ENCODE results near the gene RNF126. TPM values are rescaled to one million over a fixed set of nuclear protein-coding genes. Genes with fewer than 3 reads are reported as not detected.

The RNF126 gene
- total and polyA plus RNA-seq, 8 donors: 21.1 to 240 (median 35.0) TPM

GRCh38 chr19:682678-683320, 19.8 kb upstream of the RNF126 start:
- intact Hi-C loops (cut with DNase I; ENCODE audit: low total_unique reads): no loop called here
- H3K36me3 ChIP-seq: peaks cover 0 to 9% (median 1%) of the 10 kb centered on the region in 4 donors
- no peak for DNase-seq
- H3K27ac ChIP-seq: peak overlapping the region in 1 of 5 donors; percentile 18
- TF ChIP-seq EP300 (IDR thresholded peaks at IDR 0.05): no peak
- no peak overlapping the region for H3K4me3 ChIP-seq
- H3K9me3 ChIP-seq: no peaks in the 10 kb centered on the region
- H3K4me1 ChIP-seq: peaks cover 15 to 29% (median 23%) of the 10 kb centered on the region in 4 donors
- WGBS, 5 donors: 68 to 84% (median 71%) methylated on average over 18 to 25 of the region's 25 CpGs
- peaks cover 0 to under 1% (median 0%) of the 10 kb centered on the region in 3 donors for H3K27me3 ChIP-seq

DNA sequence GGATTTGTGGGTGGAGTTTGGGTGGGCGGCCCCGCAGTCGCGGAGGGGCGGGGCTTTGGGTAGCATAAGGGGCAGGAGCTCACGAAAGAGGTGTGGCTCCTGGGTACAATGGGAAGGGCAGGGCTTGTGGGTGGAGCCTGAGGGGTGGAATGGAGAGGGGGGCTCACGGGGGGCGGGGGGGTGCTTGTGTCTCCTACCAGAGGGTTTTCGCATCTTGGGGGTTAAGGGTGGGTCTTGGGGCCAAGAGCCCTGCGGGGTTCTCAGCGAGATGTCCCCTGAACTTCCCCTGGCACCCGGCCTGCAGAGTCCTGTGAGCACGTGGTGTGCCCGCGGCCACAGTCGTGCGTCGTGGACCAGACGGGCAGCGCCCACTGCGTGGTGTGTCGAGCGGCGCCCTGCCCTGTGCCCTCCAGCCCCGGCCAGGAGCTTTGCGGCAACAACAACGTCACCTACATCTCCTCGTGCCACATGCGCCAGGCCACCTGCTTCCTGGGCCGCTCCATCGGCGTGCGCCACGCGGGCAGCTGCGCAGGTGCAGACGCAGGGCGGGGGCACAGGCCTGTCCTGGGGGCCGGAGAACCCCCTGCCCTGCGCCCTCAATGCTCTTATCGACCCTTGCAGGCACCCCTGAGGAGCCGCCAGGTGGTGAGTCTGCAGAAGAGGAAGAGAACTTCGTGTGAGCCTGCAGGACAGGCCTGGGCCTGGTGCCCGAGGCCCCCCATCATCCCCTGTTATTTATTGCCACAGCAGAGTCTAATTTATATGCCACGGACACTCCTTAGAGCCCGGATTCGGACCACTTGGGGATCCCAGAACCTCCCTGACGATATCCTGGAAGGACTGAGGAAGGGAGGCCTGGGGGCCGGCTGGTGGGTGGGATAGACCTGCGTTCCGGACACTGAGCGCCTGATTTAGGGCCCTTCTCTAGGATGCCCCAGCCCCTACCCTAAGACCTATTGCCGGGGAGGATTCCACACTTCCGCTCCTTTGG, 18.3 kb upstream of the RNF126 start:
- Histone ChIP-seq H3K36me3 (peaks cover 0 to 9% (median 1%) of the 10 kb centered on the region in 4 donors), H3K4me1 (peaks cover 29 to 44% (median 38%) of the 10 kb centered on the region in 4 donors), H3K27me3 (peaks cover 0 to 16% (median 10%) of the 10 kb centered on the region in 3 donors), H3K9me3 (no peaks in the 10 kb centered on the region), H3K27ac (peak overlapping the region; percentile 88 to 98 (median 91)), H3K4me3 (peak overlapping the region; percentile 31 to 81 (median 66))
- intact Hi-C loops (cut with DNase I; ENCODE audit: low total_unique reads): no loop called here
- peak in 1 of 2 donors; percentile 90 for DNase-seq
- TF ChIP-seq EP300 (IDR thresholded peaks at IDR 0.05) (no peak), POLR2AphosphoS5 (IDR thresholded peaks at IDR 0.05) (no peak), CTCF (IDR thresholded peaks at IDR 0.05) (no peak), POLR2A (IDR thresholded peaks at IDR 0.05) (no peak)
- WGBS, 5 donors: 59 to 70% (median 67%) methylated on average over 46 to 54 of the region's 54 CpGs

- H3K4me3 ChIP-seq: peak overlapping the region; percentile 59 to 94 (median 76)
- peak overlapping the region; percentile 88 to 98 (median 91) for H3K27ac ChIP-seq
- peak in 3 of 7 experiments; percentile 27 to 67 (median 40) for TF ChIP-seq CTCF (IDR thresholded peaks at IDR 0.05)
- peak; percentile 91 to 93 (median 93) for TF ChIP-seq POLR2AphosphoS5 (IDR thresholded peaks at IDR 0.05)
- no peak for TF ChIP-seq EP300 (IDR thresholded peaks at IDR 0.05)
- TF ChIP-seq POLR2A (IDR thresholded peaks at IDR 0.05): no peak
- H3K36me3 ChIP-seq: peaks cover 0 to 9% (median 1%) of the 10 kb centered on the region in 4 donors
- DNase-seq: peak; percentile 100
- intact Hi-C loops (cut with DNase I; ENCODE audit: low total_unique reads): no loop called here
- WGBS, 5 donors: 0 to 1% (median 1%) methylated on average over 15 to 70 of the region's 70 CpGs
- H3K4me1 ChIP-seq: peaks cover 31 to 51% (median 45%) of the 10 kb centered on the region in 4 donors
- peaks cover 0 to 23% (median 11%) of the 10 kb centered on the region in 3 donors for H3K27me3 ChIP-seq
- H3K9me3 ChIP-seq: no peaks in the 10 kb centered on the region
Observed at GRCh38 chr19:680287-681028, 17.4 kb upstream of the RNF126 start.

DNA sequence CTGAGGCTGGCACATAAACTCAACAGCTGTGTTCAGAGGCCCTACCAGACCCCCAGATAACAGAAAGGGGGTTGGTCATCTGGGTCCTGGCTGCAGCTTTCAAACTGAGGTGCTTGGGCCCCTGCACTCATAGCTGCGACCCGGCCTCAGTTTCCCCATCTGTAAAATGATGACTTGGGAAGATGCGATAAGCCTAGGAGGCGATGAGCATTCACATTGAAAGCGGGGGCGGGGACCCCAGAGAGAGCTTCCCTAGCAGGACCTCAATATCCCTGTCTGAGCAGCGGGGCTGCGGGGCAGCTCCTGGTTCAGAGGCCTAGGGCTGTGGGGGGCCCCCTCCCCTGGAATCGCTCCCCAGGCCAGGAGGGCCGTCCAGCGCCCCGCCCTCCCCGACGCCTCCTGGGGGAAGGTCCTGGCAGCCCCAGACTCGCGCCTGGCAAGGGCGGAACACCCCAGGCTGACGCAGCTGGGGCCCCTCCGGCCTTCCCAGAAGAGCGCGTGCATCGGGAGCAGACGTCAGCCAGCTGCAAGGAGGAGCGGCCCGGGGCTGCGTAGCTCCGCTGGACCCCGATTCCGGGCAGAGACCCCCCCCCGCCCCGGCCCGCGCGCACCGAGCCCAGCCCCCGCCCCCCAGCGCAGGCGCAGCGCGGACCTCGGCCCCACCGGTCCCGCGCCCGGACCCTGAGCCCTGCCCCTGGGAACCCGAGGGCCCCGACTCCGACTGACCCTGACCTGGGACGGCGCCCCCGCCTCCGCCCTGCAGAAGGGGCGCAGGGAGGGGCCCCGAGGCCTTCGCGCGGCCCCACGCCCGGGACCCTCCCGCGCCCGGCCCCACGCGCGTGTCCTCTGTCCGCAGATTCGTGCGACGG, 16.6 kb upstream of the RNF126 start:
- H3K27me3 ChIP-seq: peaks cover 0 to 31% (median 11%) of the 10 kb centered on the region in 3 donors
- peak; percentile 57 to 95 for DNase-seq
- peak overlapping the region; percentile 59 to 94 (median 76) for H3K4me3 ChIP-seq
- H3K36me3 ChIP-seq: peaks cover 0 to 9% (median 1%) of the 10 kb centered on the region in 4 donors
- intact Hi-C loops (cut with DNase I; ENCODE audit: low total_unique reads): no loop called here
- TF ChIP-seq POLR2A (IDR thresholded peaks at IDR 0.05): no peak
- peak; percentile 35 to 46 (median 42) for TF ChIP-seq POLR2AphosphoS5 (IDR thresholded peaks at IDR 0.05)
- TF ChIP-seq EP300 (IDR thresholded peaks at IDR 0.05): peak; percentile 64
- H3K9me3 ChIP-seq: no peaks in the 10 kb centered on the region
- peaks cover 31 to 54% (median 48%) of the 10 kb centered on the region in 4 donors for H3K4me1 ChIP-seq
- peak overlapping the region; percentile 88 to 98 (median 91) for H3K27ac ChIP-seq
- 4 to 9% (median 5%) methylated on average over 27 to 65 of the region's 69 CpGs for WGBS, 5 donors
